GM23338 (cell line): Measurements from ENCODE around the gene TRIM32. TPM values are rescaled to one million over a fixed set of nuclear protein-coding genes. Genes with fewer than 3 reads are reported as not detected.

Source experiments
- ATAC-seq: fragments of 200-7000 bp; cut with Tn5 transposase; 3 replicates; pipeline ENCODE4 v1.9.1; 2020
- DNase-seq: peaks from one replicate; pipeline ENCODE4 v3.0.0-alpha.2; 2015; ENCODE audit warnings: low spot score
- H2AFZ ChIP-seq: fragments of 200-600 bp; sonication (generic); 2 replicates; pipeline ENCODE4 v1.8.0; 2016; ENCODE audit warnings: antibody characterized with exemption, mild to moderate bottlenecking, moderate library complexity
- H3F3A ChIP-seq: fragments of 200-600 bp; sonication (generic); replicated peaks from 2 replicates; pipeline ENCODE4 v1.8.0; 2017; ENCODE audit warnings: antibody characterized with exemption, mixed run types, low read depth
- H3K27ac ChIP-seq: fragments of 200-600 bp; sonication (generic); 2 replicates; pipeline ENCODE4 v1.6.1; 2016; ENCODE audit warnings: low read depth
- H3K27me3 ChIP-seq: fragments of 200-600 bp; sonication (generic); 2 replicates; pipeline ENCODE4 v1.8.0; 2016; ENCODE audit warnings: mild to moderate bottlenecking, mixed run types, moderate library complexity; ENCODE audit not compliant: insufficient read depth
- H3K36me3 ChIP-seq: fragments of 200-600 bp; sonication (generic); 2 replicates; pipeline ENCODE4 v1.8.0; 2016; ENCODE audit warnings: mild to moderate bottlenecking; ENCODE audit not compliant: insufficient read depth
- H3K4me1 ChIP-seq: fragments of 200-600 bp; sonication (generic); 2 replicates; pipeline ENCODE4 v1.8.0; 2016; ENCODE audit warnings: mild to moderate bottlenecking, moderate library complexity; ENCODE audit not compliant: insufficient read depth
- H3K4me2 ChIP-seq: fragments of 200-600 bp; sonication (generic); 2 replicates; pipeline ENCODE4 v1.7.1; 2017; ENCODE audit warnings: mixed run types
- H3K4me3 ChIP-seq: fragments of 200-600 bp; sonication (generic); 2 replicates; pipeline ENCODE4 v1.6.1; 2016; ENCODE audit warnings: mixed run types
- H3K79me2 ChIP-seq: fragments of 200-600 bp; sonication (generic); replicated peaks from 2 replicates; pipeline ENCODE4 v1.8.0; 2017; ENCODE audit warnings: mild to moderate bottlenecking; ENCODE audit not compliant: insufficient read depth
- H3K9me2 ChIP-seq: fragments of 200-600 bp; sonication (generic); 2 replicates; pipeline ENCODE4 v1.8.0; 2017; ENCODE audit not compliant: insufficient read depth
- H4K20me1 ChIP-seq: fragments of 200-600 bp; sonication (generic); replicated peaks from 2 replicates; pipeline ENCODE4 v1.8.0; 2017; ENCODE audit warnings: mild to moderate bottlenecking; ENCODE audit not compliant: insufficient read depth
- H3K27ac Mint-ChIP-seq: 2 replicates; pipeline ENCODE4 v1.8.0; 2020; ENCODE audit warnings: inconsistent platforms, mild to moderate bottlenecking, moderate library complexity, mixed read lengths
- H3K27me3 Mint-ChIP-seq: 3 replicates; pipeline ENCODE4 v1.8.0; 2022; ENCODE audit warnings: low read depth, mild to moderate bottlenecking, moderate library complexity, mixed read lengths, inconsistent platforms; ENCODE audit not compliant: insufficient read depth, poor library complexity
- H3K36me3 Mint-ChIP-seq: 3 replicates; pipeline ENCODE4 v1.8.0; 2021; ENCODE audit warnings: low read depth, mild to moderate bottlenecking, inconsistent platforms, moderate library complexity, mixed read lengths
- H3K4me1 Mint-ChIP-seq: 3 replicates; pipeline ENCODE4 v1.8.0; 2020; ENCODE audit warnings: mild to moderate bottlenecking, inconsistent platforms, mixed read lengths
- H3K4me3 Mint-ChIP-seq: 3 replicates; pipeline ENCODE4 v1.8.0; 2021; ENCODE audit warnings: moderate library complexity, mild to moderate bottlenecking, inconsistent platforms, mixed read lengths
- H3K9me3 Mint-ChIP-seq: 3 replicates; pipeline ENCODE4 v1.8.0; 2020; ENCODE audit warnings: moderate library complexity, mild to moderate bottlenecking, inconsistent platforms, mixed read lengths
- CREB1 ChIP-seq: fragments of 250-450 bp; sonication (Bioruptor Pico); IDR thresholded peaks from 2 replicates; pipeline ENCODE4 v1.5.0; 2020; ENCODE audit warnings: low read depth, mild to moderate bottlenecking, moderate library complexity
- ETS1 ChIP-seq: IDR thresholded peaks from 2 replicates; pipeline ENCODE4 v1.6.1; 2016; ENCODE audit warnings: antibody characterized with exemption
- EZH2 ChIP-seq: fragments of 200-600 bp; sonication (generic); IDR thresholded peaks from one replicate; pipeline ENCODE4 v1.8.0; 2017; ENCODE audit warnings: antibody characterized with exemption, mild to moderate bottlenecking, low read depth; ENCODE audit not compliant: unreplicated experiment
- EZH2phosphoT487 ChIP-seq: fragments of 200-600 bp; sonication (generic); IDR thresholded peaks from one replicate; pipeline ENCODE4 v1.8.1; 2018; ENCODE audit warnings: antibody characterized with exemption; ENCODE audit not compliant: unreplicated experiment
- JUNB ChIP-seq: IDR thresholded peaks from one replicate; pipeline ENCODE4 v1.6.1; 2016; ENCODE audit warnings: antibody characterized with exemption; ENCODE audit not compliant: unreplicated experiment
- POLR2AphosphoS5 ChIP-seq: IDR thresholded peaks from 2 replicates; pipeline ENCODE4 v1.6.1; 2016; ENCODE audit warnings: antibody characterized with exemption, low read depth
- REST ChIP-seq: IDR thresholded peaks from one replicate; pipeline ENCODE4 v1.6.1; 2018; ENCODE audit warnings: antibody characterized with exemption; ENCODE audit not compliant: unreplicated experiment
- STAT1 ChIP-seq: IDR thresholded peaks from one replicate; pipeline ENCODE4 v1.6.1; 2016; ENCODE audit warnings: antibody characterized with exemption; ENCODE audit not compliant: unreplicated experiment
- ZNF114 ChIP-seq: fragments of 250-450 bp; sonication (Bioruptor Pico); IDR thresholded peaks from 2 replicates; pipeline ENCODE4 v1.5.0; 2020; ENCODE audit warnings: mild to moderate bottlenecking, moderate library complexity
- ZNF331 ChIP-seq: fragments of 250-450 bp; sonication (Bioruptor Pico); IDR thresholded peaks from 2 replicates; pipeline ENCODE4 v1.5.0; 2020; ENCODE audit warnings: low read depth, mild to moderate bottlenecking, moderate library complexity
- ZNF462 ChIP-seq: fragments of 250-450 bp; sonication (Bioruptor Pico); IDR thresholded peaks from 2 replicates; pipeline ENCODE4 v1.5.0; 2020; ENCODE audit warnings: mild to moderate bottlenecking, moderate library complexity
- polyA plus RNA-seq: library from polyadenylated mRNA; unstranded; fragments of >200 nt; fragmentation: Nextera tagmentation; extraction: Ambion mirVana; gene quantifications from 2 replicates; pipeline ENCODE4 v1.2.1, GENCODE V29; 2016
- total RNA-seq: library from RNA; depleted of rRNA; stranded (reverse); fragments of >200 nt; shearing (Covaris generic); gene quantifications from 2 replicates; pipeline ENCODE4 v1.2.3, GENCODE V29; 2014

Gene TRIM32
- total and polyA plus RNA-seq, 2 experiments from 2014 or later, result 6.7 to 16.3 TPM

- no peaks in the 10 kb centered on the region for H3F3A ChIP-seq
- ATAC-seq (no peak), DNase-seq (no peak)
- no peak overlapping the region for H3K4me2 ChIP-seq
- H4K20me1 ChIP-seq, result no peaks in the 10 kb centered on the region
- H3K4me3 Mint-ChIP-seq, result no peak overlapping the region
- H3K4me1 ChIP-seq, result no peaks in the 10 kb centered on the region
- H3K27me3 ChIP-seq, result no peaks in the 10 kb centered on the region
- no peaks in the 10 kb centered on the region for H3K36me3 ChIP-seq
- H3K4me1 Mint-ChIP-seq, result no peaks in the 10 kb centered on the region
- H3K27me3 Mint-ChIP-seq, result no peaks in the 10 kb centered on the region
- TF ChIP-seq POLR2AphosphoS5, result no peak
- no peak for TF ChIP-seq EZH2phosphoT487
- no peak for TF ChIP-seq ZNF462 (CRISPR knock-in tag)
- no peak for TF ChIP-seq ZNF114 (CRISPR knock-in tag)
- no peak for TF ChIP-seq STAT1
- TF ChIP-seq REST, result no peak
- no peak for TF ChIP-seq EZH2
- TF ChIP-seq JUNB, result no peak
- no peak for TF ChIP-seq ETS1
- TF ChIP-seq ZNF331 (CRISPR knock-in tag), result no peak
- TF ChIP-seq CREB1 (CRISPR knock-in tag), result no peak
- H3K27ac ChIP-seq, result no peak overlapping the region
- no peak overlapping the region for H3K27ac Mint-ChIP-seq
- H3K79me2 ChIP-seq, result no peaks in the 10 kb centered on the region
- H3K9me2 ChIP-seq, result no peaks in the 10 kb centered on the region
- no peak overlapping the region for H3K4me3 ChIP-seq
- no peaks in the 10 kb centered on the region for H3K36me3 Mint-ChIP-seq
- H3K9me3 Mint-ChIP-seq, result no peaks in the 10 kb centered on the region
- H2AFZ ChIP-seq, result no peak overlapping the region
Observed at GRCh38 chr9:116644091-116644688, 42.9 kb upstream of the TRIM32 start.
